Lower leg skin (tissue), 3 donors: ENCODE results near the gene CHKA.

Experiments
- POLR2A ChIP-seq, 2 donors: fragments of 450-650 bp; IDR thresholded peaks; one replicate each; pipeline ENCODE4 v1.6.1; 2016 to 2017; ENCODE audit warnings: antibody characterized with exemption in 2 of 2, mild to moderate bottlenecking in 1 of 2, moderate library complexity in 1 of 2
- TF ChIP-seq, protein P1 (sequence below), 3 donors: fragments of 450-650 bp; IDR thresholded peaks; one replicate each; pipeline ENCODE4 v1.5.1; 2016; ENCODE audit warnings: antibody characterized with exemption in 3 of 3, mild to moderate bottlenecking in 3 of 3, moderate library complexity in 2 of 3

DNA sequence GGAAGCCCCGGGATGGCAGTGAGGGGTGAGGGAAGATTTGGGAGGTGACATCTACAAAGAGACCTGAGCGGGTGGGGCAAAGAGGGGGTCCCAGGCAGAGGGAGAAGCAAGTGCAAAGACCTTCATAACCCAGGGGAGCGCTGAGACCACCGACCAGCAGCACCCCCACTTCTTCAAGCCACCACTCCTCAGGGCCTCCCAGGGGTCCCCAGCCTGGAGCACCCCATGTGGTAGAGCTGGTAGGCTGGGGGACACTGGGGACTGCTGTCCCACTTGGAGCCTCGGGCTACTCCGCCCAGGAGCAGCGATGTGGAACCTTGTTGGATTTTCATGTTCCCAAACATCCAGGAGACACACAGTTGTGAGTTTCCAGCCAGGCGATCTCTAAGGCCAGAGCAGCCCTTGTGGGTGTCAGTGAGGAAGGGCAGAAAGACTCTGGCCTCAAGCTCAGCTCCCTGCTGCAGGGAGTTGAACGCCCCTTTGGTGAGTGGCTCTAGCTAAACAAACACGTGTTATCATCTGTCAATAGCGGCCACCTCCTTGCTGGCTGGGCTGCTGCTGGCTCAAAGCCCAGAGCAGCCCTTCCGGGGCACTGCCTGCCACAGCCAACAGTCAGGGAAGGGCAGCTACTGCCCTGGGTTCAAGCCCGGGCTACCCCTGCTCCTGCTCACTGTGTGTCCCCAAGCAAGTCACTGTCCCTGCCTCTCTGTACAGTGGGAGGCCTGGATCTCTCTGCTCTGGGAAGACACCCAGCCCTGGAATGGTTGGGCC is 25.7 kb upstream of the CHKA start:
- no peak for TF ChIP-seq POLR2A (IDR thresholded peaks at IDR 0.05)
- TF ChIP-seq, protein P1, sequence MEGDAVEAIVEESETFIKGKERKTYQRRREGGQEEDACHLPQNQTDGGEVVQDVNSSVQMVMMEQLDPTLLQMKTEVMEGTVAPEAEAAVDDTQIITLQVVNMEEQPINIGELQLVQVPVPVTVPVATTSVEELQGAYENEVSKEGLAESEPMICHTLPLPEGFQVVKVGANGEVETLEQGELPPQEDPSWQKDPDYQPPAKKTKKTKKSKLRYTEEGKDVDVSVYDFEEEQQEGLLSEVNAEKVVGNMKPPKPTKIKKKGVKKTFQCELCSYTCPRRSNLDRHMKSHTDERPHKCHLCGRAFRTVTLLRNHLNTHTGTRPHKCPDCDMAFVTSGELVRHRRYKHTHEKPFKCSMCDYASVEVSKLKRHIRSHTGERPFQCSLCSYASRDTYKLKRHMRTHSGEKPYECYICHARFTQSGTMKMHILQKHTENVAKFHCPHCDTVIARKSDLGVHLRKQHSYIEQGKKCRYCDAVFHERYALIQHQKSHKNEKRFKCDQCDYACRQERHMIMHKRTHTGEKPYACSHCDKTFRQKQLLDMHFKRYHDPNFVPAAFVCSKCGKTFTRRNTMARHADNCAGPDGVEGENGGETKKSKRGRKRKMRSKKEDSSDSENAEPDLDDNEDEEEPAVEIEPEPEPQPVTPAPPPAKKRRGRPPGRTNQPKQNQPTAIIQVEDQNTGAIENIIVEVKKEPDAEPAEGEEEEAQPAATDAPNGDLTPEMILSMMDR (IDR thresholded peaks at IDR 0.05) = peak in 1 of 3 donors; percentile 12
